ENCODE results near the gene TYW1B.
"Not testable (repeated sequence)": the region's sequence is repeated elsewhere in the genome, so short reads cannot be mapped to it uniquely, and the experiment has no call there.

Gene TYW1B

GRCh38 chr7:72753781-72754180 lies 74.2 kb downstream of the TYW1B start:
- DNase-seq (ENCODE audit: low spot score): no peak

DNA sequence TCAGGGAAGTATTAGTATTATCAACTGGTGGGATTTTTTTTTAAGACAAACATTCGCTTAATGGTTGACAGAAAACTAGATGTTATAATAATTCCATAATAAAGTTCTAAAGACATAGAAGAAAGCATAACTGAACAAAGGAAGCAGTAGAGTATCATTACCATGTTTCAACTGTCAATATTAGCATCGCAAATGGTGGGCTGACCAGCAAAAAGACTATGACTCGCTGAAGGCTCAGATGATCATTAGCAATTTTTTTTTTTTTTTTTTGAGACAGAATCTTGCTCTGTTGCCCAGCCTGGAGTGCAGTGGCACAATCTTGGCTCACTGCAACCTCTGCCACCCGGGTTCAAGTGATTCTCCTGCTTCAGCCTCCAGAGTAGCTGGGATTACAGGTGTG lies 74.8 kb downstream of the TYW1B start:
- DNase-seq (ENCODE audit: low spot score): not testable (repeated sequence)

- no peak for DNase-seq (ENCODE audit: low spot score)
Measured at GRCh38 chr7:72751978-72752377, 76.0 kb downstream of the TYW1B start.

DNA sequence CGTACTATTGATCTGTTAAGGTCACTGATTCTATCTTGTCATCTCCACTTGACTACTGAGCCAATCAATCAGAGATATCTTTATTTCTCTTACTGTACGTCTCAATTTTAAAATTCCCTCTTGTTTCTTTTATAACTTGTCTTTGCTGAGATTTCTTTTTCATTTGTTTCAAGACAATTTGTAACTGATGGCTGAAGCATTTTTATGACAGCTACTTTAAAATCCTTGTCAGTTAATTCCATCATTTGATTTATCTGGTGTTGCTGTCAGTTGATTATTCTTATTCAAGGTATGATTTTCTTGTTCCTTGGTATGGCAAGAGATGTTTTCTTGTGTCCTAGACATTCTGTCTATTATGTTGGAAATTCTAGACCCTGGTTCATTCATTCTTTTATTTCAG lies 76.6 kb downstream of the TYW1B start:
- DNase-seq (ENCODE audit: low spot score): no peak

GRCh38 chr7:72748649-72749048 lies 79.4 kb downstream of the TYW1B start:
- not testable (repeated sequence) for DNase-seq (ENCODE audit: low spot score)

GRCh38 chr7:72744244-72744926 lies 83.6 kb downstream of the TYW1B start:
- DNase-seq (ENCODE audit: low spot score): not testable (repeated sequence)

DNA sequence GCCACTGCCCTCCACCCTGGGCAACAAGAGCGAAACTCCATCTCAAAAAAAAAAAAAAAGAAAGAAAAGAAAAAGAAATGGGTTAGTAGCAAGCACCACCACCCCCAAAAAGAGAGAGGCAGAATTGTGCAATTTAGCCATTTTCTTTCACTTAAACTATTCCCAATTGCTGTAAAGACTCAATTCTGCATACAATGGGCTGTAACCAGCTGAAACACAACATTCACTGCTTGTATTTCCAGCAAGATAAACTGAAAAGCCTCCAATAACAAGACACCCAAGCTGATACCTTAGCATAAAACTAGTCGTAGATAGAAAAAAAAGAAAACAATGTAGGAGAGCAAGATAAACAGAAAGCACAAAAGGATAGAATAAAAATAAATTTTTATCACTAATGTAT lies 84.2 kb downstream of the TYW1B start:
- not testable (repeated sequence) for DNase-seq (ENCODE audit: low spot score)

DNA sequence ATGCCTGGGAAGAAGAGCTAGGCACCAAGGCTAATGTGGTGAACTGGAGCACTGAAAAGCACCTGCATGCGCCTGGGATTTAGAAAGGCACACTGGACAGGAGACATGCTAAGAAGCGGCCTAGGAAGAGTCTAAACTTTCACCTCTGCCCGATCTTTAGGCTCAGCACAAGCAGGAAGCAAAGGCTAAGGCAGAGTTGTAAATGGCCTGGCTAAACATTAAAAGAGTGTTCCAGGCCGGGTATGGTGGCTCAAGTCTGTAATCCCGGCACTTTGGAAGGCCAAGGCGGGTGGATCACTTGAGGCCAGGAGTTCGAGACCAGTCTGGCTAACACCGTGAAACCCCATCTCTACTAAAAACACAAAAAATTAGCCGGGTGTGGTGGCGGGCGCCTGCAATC lies 88.3 kb downstream of the TYW1B start:
- DNase-seq (ENCODE audit: low spot score): not testable (repeated sequence)

GRCh38 chr7:72735855-72736254 lies 92.1 kb downstream of the TYW1B start:
- DNase-seq (ENCODE audit: low spot score): not testable (repeated sequence)

DNA sequence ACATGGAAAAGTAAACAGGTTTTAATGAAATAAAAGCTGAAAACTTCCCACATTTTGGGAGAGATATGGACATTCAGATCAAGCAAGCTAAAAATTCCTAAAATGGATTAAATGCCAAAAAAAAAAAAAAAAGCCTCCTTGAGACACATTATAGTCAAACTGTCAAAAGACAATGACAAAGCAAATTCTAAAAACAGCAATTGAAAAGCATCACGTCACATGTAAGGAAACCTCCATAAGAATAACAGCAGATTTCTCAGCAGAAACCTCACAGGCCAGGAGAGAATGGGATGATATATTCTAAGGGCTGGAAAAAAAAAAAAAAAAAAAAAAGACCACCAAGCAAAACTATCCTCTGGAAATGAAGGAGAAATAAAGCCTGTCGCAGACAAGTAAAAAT lies 97.2 kb downstream of the TYW1B start:
- DNase-seq (ENCODE audit: low spot score): not testable (repeated sequence)

DNA sequence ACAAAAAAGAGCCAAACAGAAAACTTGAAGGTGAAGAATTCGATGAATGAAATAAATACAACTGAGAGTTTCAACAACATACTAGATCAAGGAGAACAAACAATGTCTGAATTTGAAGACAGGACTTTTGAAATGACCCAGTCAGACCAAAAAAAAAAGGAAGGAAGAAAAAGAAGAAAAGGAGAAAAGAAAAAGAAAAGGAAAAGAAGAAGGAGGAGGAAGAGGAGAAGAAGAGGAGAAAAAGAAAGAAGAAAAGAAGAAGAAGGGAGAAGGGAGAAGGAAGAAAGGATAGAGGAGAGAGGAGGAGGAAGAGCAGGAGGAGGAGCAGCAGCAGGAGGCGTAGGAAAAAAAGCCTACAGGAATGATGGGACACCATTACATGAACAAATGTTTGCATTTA lies 97.6 kb downstream of the TYW1B start:
- DNase-seq (ENCODE audit: low spot score): not testable (repeated sequence)

- DNase-seq (ENCODE audit: low spot score): not testable (repeated sequence)
Measured at GRCh38 chr7:72729130-72729529, 98.9 kb downstream of the TYW1B start.

DNA sequence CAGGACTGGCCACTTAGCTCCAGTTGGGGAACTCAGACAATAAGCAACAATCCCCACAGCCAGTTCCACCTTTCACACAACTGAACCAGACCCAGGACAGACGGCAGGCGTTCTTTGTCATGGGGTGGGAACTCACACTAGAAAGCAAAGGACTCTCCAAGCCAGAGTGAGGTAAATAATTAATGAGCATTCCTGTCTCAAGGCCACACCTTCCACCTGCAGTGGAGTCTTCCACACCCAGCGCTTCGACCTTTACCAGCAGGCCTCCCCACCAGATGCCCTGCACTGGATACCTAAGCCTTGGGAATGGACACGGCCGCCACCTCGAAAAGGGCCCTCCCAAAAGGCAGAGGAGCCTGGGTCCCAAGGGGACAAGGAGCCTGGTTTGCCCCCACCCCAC lies 105.3 kb downstream of the TYW1B start:
- DNase-seq (ENCODE audit: low spot score): not testable (repeated sequence)

- not testable (repeated sequence) for DNase-seq (ENCODE audit: low spot score)
Measured at GRCh38 chr7:72720890-72721289, 107.1 kb downstream of the TYW1B start.

GRCh38 chr7:72717252-72717774 lies 110.7 kb downstream of the TYW1B start:
- not testable (repeated sequence) for DNase-seq (ENCODE audit: low spot score)

DNA sequence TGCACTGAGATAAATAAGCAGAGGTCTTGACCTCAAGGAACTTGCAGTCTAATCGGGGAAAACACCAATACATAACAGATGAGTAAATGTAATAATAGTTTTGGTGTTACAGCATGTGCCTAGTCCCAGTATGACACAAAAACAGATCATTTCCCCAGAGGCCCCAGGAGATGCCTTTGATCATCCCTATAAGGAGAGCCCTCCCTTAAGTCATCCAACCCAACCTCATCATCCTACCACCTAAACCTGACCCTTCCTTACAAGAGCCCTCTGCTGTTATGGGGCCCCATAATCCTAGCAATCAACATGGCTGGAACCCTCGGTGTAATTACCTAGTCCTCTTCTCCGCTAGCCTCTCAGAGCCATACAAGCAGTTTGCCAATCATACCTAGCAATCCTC lies 116.1 kb downstream of the TYW1B start:
- DNase-seq (ENCODE audit: low spot score): not testable (repeated sequence)

GRCh38 chr7:72710983-72711382 lies 117.0 kb downstream of the TYW1B start:
- DNase-seq (ENCODE audit: low spot score): no peak

GRCh38 chr7:72709909-72710308 lies 118.1 kb downstream of the TYW1B start:
- DNase-seq (ENCODE audit: low spot score): no peak

DNA sequence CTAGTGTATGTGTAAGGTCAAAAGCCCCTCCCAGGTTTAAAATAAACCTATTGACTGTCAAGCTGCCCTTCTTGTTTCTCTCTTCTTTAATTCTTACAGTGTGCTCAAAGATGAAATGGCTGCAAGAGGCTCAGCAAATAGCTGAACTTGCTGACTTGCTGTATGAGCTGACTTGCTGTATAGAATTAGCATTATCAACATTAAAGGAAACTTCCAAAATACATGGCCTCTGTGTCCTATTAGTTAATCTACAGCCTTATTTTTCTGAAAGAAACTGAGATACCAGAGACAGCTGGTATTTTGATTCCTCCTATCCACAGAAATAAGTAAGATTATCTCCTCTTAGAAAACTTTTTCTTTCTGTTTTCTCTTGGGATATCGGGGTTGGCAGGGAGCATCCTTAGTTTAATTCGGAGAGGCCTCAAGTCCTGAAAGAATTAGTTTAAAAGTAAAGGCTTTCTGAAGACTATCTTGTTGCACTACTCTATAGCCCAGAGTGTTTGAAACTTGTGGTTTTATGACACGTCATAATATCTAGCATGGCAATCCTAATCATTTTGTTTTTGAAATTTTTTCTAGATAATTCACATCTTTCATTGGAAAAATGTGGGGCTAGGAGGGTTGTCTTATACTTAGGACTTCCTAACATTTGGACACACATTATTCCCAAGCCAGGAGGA lies 119.5 kb downstream of the TYW1B start:
- DNase-seq (ENCODE audit: low spot score): not testable (repeated sequence)

DNA sequence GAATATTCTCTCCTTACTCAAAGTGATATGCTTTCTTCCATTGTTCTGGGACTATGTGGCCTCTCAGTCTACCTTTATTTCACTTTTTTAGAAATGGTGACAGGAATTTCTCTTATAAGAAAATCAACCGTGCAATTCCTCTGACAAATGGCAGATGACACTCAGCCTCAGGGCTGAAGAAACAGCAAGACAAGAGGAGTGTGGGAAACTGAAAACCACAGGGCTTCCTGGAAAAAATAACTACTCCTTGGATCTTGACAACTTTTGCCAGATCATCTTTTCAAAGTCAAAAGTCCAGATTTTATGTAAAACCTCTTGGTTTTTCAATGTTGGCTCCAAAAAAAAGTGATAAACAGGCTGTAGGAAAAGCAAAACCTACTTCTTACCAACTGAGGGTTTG lies 121.5 kb downstream of the TYW1B start:
- no peak for DNase-seq (ENCODE audit: low spot score)

DNA sequence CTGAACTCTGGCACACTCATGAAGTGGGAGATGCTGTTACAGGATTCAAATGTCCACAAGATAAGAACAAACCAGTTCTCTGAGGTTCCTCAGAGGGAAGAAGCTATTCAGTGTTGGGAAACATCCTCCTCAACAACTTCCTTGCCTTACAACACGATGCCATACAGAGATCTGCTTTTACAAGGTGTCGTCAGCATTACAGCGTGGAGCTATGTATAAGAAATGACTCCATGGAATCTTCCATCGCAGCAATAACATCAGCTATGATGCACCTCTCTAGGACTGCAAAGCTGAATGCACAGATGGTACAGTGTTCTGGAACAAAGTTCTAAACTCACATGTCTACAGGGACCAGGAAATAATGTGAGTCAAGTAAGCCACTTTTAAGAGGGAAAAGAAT lies 122.3 kb downstream of the TYW1B start:
- DNase-seq (ENCODE audit: low spot score): not testable (repeated sequence)

DNA sequence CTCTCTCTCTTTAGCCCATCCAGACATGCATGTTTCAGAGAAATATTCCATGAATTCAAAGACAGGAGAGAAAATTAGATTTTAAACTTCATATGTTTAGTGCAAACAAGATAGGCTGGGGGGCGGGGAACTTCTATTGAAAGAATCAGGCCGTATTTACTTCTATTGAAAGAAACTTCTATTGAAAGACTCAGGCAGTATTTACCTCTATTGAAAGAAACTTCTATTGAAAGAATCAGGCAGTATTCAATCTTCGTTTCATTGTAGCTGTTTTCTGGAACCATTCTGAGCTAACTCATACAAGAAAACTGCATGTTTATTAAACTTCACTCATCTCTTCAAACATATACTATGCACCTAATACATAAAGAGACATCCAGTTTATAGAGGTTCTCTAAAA lies 123.1 kb downstream of the TYW1B start:
- DNase-seq (ENCODE audit: low spot score): no peak

DNA sequence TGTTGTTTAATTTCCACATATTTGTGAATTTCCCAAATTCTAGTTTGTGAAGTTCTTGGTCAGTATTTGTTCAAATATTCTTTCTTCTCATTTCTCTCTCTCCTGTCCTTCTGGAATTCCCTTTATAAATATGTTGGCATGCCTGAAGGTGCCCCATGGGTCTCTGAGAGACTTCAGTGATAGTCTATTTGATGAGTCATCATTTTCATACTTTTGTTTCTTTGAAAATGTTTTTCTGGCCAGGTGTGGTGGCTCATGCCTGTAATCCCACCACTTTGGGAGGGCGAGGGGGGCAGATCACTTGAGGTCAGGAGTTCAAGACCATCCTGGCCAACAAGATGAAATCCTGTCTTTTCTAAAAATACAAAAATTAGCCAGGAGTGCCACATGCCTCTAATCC lies 127.5 kb downstream of the TYW1B start:
- DNase-seq (ENCODE audit: low spot score): not testable (repeated sequence)

All from COLO829 (cell line).